Urothelium cell line (cell line): ENCODE data around the gene FAF2.
"Not testable (repeated sequence)": the region's sequence is repeated elsewhere in the genome, so short reads cannot be mapped to it uniquely, and the experiment has no call there.

Experiments used
- DNase-seq: peaks from one replicate; pipeline ENCODE4 v3.0.0; 2011; ENCODE audit warnings: low spot score, mixed read lengths
- FAIRE-seq: peaks from 2 replicates; lab custom pipeline; 2011; peaks lifted over from hg19 to GRCh38; lab: Jason Lieb, UNC

Gene FAF2

DNA sequence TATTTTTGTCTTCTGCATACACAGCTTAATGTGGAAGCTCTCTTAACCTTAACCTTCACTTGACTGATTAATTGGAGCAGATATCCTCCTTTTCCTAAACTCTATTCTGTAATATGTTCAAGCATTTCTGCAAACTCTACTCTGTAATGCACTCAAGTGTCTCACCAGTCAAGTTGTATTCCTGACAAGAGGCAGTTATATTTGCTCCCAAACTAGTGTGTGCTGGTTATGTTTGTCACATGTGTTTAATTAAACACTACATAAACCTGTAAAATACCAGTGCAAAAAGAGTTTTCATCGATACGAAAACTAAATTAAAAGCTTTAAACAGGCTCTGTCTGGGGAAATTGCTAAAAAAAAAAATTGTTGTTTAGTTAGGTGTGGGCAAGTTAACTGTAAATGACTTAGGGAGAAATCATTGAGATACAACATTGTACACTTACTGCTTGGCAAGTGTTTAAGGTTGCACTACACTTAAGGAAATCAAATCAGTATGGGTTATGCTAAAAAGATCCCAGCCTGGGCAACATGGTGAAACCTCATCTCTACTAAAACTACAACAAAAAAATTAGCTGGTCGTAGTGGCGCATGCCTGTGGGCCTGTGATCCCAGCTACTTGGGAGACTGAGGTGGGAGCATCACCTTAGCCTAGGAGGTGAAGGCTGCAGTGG, 6.7 kb downstream of the FAF2 start:
- FAIRE-seq, result no peak
- DNase-seq, result no peak

DNA sequence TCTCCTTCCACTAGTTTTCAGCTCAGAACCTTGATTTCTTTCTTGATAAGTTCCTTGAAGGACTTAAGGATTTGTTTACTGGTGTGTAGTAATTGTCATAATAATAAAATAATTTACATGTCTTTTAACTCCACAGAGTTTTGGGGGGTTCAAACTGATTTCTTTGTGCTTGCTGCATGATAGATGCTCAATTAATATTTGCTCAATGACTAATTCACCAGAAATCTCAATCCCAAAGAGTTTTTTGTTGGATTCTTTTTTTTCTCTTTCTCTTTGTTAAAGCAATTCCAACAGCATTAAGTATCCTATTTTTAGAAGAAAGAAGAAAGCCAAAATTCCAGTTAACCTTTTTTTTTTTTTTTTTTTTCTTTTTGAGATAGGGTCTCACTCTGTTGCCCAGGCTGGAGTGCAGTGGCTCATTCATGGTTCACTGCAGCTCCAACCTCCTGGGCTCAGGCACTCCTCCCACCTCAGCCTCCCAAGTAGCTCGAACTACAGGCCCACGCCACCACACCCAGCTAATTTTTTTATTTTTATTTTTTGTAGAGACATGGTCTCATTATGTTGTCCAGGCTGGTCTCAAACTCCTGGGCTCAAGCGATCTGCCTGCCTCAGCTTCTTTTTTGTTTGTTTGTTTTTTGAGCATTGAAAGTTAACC, 10.8 kb downstream of the FAF2 start:
- DNase-seq, result no peak
- FAIRE-seq, result no peak

DNA sequence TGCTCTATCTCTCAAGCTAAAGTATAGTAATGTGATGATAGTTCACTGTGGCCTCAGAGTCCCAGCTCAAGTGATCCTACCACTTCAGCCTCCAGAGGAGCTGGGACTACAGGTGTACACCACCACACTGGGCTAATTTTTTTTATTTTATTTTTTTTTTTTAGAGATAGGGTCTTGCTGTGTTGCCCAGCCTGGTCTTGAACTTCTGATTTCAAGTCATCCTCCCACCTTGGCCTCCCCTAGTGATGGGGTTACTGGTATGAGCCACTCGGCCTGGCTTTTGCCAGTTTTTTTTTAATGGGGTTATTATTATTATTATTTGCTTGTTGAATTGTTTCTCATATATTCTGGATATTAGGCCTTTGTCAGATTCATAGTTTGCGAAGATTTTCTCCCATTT, 13.2 kb downstream of the FAF2 start:
- DNase-seq, result no peak
- FAIRE-seq, result no peak

DNA sequence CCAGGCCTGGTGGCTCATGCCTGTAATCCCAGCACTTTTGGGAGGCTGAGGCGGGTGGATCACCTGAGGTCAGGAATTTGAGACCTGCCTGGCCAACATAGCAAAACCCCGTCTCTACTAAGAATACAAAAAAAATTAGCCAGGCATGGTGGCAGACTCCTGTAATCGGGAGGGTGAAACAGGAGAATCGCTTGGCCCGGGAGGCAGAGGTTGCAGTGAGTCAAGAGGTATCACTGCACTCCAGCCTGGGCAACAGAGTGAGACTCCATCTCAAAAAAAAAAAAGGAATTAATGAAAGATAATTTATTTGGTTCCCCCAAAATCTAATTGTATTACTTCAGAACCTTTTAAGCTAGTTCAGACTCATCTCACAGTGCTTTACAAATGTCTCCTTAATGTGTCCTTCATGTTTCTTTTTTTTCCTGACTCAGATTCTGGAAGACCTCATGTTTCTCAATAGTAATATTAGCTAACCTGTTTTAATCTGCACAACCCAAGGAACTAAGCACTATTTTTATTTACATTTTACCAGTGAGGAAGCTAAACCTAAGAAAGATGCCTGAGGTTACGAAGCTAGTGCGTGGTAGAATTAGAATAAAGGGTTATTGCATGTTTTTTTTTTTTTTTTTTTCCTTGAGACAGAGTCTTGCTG, 15.1 kb downstream of the FAF2 start:
- DNase-seq, result no peak
- FAIRE-seq, result no peak

DNA sequence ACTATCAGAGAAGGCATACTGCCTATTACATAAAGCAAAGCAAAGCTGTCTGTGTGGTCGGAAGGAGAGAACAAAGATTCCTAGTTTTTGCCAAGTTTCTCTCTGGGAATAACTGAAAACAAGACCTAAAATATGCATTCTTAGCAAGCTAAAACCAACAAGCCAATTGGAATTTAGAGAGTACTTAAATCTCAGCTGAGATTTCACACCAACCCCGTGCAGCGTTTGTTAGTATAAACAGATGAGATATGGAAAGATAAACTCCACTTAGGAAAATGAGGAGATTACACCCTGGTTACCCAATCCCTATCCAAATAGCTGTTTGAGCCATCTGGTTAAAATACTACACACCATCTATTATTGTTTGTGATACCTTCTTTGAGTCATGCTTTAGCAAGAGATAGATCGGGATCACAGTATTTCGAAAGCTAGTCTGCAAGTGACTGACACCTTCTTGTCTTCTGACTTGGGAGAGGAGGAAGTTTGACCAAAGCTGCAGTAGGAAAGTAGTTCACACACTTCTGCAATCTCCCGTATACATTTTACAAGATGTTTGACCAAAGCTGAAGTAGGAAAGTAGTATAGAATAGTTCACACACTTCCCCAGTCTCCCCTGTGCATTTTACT, 18.2 kb downstream of the FAF2 start:
- FAIRE-seq, result no peak
- DNase-seq, result no peak

DNA sequence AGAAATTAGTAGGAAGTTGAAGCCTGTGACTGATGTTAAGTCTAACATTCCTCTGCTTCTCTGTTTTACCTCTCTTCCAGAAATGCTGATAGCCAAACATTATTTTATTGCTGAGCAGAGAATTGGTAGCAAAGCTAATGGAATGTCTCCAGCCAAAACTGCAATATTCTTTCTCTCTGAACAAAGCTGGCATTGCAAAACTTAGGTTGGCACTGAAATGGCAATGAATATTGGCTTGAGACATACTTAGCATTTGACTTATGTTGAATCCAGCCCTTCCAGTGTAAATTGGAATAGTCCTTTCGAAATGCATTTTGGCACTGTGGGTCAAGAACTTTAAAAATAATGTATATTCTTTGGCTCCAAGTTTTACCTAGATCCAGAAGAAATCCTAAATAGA, 21.1 kb downstream of the FAF2 start:
- FAIRE-seq (no peak), DNase-seq (no peak)

DNA sequence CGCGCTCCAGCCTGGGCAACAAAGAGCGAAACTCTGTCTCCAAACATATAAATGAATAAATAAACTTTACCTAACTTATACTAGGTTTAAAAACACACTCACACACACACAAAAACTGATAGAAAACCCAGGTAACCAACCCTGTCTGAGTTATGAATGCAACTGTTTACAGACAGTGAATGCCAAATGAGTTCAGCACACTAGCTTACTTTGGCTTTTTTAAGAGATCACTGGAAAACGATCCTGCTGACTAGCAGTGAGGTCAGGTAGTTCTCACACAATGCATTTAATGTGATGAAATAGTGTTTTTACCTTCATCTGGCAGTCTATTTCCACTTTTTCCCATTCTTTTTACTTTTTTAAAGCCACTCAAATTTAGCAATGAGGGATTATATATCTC, 22.4 kb downstream of the FAF2 start:
- DNase-seq, result no peak
- no peak for FAIRE-seq

DNA sequence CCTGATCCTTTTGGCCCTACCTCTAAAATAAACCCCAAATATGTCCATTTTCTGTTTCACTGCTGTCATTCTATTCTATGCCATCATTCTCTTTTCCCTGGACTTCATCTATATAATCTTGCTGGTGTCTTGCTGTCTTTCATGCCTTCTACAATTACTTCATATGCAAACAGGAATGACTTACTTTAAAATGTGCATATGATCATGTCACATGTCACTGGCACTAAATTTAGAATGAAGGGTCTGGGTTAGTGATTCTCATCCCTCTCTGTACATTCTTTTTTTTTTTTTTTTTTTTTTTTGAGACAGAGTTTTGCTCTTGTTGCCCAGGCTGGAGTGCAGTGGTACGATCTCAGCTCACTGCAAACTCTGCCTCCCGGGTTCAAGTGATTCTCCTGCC, 22.9 kb downstream of the FAF2 start:
- FAIRE-seq, result no peak
- DNase-seq, result no peak

DNA sequence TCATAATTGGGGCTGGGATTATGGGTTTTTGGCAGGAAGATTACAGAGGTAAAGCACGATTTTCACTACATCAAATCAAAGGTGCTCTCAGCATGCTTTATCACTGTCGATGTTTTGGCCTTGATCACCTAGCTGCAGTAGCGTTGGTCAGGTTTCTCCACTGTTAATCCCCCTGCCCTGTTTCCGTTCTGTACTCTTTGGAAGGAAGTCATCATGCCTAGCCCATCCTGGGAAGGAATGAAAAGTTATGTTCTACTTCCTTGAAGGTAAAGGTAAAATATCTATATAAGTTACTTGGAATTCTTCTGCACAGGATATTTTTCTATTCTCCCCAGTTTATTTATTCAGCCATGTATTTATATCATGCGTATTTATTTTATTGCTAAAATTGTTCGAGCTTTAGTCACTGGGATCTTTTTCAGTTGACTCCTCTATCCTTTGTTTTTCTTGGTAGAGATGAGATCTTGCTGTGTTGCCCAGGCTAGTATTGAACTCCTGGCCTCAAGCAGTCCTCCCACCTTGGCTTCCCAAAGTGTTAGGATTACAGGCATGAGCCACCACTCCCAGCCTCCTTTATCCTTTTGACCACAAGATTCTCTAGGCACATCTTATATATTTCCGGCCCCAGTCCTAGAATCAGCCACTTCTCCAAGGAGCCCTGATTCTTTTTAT, 25.3 kb downstream of the FAF2 start:
- no peak for FAIRE-seq
- no peak for DNase-seq

DNA sequence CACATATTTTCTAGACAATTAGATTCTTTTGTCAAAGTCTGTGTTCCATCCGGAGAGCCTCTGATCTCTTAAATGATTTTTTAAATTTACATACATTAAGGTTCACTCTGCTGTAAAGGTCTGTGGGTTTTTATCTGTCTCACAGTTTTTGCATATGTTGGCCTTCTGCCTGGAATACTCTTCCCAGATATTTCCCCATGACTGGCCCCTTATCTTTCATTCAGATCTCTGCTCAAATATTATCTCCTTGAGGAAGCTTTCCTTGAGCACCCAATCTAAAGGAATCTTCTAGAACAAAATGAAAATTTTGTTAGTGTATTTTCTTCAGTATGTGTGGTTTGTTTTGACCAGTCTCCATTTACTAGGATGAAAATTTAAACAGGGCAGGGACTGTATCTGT, 26.3 kb downstream of the FAF2 start:
- DNase-seq, result no peak
- FAIRE-seq, result no peak

DNA sequence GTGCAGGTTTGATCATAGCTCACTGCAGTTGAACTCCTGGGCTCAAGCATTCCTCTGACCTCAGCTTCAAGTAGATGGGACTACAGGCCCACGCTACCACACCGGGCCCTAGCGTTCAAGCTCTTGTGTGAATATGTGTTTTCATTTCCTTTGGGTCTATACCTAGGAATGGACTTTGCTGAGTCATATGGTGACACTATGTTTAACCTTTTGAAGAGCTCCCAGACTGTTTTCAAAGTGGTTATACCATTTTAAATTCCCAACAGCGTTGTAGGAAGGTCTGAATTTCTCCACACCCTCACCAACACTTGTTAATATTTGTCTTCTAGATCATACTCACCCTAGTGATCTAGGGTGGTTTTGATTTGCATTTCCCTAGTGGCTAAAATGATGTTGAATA, 33.5 kb downstream of the FAF2 start:
- FAIRE-seq (no peak), DNase-seq (no peak)

DNA sequence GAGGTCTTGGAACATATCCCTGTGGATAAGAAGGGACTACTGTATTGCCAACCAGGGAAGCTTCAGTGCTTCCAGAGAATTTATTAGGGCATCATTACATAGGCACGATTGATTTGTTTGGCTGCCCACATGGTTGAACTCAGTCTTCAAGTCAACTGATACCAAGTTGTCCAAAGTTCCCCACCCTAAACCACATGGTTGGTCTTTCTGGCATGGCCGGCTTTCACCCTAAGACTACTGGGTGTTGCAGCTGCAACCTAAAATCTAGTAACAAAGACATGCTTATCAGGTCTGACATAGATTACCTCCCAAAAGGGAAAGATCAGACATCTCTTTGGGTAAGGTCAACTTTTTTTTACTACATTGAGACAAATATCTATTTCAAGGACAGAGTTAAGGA, 37.0 kb downstream of the FAF2 start:
- DNase-seq, result no peak
- no peak for FAIRE-seq

DNA sequence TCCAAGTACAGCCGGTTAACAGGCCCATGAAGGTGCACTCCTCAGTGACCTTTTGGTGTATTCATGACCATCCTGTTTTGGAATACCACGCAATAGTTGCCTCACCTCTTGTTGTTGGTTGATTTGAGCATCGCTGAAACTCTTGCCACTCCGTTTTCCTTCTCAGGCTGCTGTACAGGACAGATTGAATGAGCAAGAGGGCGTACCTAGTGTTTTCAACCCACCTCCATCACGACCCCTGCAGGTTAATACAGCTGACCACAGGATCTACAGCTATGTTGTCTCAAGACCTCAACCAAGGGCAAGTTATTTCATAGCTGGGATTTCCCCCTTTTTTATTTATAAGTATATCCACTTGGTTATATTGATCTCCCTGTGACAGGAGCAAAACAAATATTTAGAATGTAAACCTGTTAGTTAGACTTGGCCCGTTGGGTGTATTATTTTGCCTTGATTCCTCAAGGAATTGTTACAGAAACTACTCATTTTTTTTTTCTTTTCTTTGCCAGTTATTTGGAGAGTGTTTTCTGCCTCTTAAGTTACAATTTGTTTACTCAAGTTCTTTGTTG, 38.1 kb downstream of the FAF2 start:
- FAIRE-seq (no peak), DNase-seq (no peak)

DNA sequence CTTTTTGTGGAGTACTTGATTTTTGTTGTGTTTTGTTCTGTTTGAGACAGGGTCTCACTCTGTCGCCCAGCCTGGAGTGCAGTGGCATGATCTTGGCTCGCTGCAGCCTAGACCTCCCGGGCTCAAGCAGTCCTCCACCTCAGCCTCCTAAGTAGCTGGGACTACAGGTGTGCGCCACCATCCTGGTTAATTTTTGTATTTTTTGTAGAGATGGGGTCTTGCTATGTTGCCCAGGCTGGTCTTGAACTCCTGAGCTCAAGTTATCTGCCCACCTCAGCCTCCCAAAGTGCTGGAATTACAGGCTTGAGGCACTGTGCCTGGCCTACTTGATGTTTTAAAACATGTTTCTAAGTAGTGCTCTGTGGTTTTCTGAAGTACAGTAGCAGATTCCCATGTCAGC, 39.0 kb downstream of the FAF2 start:
- not testable (repeated sequence) for FAIRE-seq, DNase-seq

DNA sequence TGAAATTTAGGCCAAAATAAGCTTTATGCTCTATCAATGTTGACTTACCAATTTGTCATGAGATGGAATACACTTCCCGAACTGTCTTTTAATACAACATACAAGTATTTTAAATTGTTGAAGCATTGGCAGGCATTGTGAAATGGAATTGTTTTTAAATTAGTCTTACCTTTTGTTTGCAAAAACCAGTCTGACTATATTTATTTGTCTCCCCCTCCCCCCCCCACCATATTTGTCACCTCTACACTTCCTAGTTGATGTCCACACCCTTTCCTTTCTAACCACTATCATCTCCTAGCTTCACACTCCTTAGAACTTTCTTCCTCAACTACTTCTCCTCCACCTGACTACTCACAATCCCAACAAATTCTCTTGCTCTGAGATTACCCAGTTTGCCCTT, 40.9 kb downstream of the FAF2 start:
- FAIRE-seq (no peak), DNase-seq (no peak)

DNA sequence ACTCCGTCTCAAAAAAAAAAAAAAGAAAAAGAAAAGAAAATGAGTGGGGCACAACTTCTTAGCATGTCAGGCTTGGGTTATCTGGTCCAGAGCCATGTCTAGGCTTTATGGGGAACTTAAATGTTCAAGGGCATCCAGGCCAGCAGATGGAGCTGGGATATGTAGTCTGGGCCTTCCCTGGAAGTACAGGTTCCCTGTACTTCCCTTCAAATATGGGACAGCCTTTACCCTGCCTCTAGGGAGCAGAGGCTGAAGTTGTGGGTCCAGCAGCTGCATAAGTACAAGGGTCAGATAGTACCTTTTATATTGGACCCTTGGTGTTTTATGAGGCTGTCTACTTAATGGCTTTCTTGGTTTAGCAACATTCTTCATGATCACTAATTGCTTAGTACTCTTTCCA, 42.1 kb downstream of the FAF2 start:
- DNase-seq (no peak), FAIRE-seq (no peak)

DNA sequence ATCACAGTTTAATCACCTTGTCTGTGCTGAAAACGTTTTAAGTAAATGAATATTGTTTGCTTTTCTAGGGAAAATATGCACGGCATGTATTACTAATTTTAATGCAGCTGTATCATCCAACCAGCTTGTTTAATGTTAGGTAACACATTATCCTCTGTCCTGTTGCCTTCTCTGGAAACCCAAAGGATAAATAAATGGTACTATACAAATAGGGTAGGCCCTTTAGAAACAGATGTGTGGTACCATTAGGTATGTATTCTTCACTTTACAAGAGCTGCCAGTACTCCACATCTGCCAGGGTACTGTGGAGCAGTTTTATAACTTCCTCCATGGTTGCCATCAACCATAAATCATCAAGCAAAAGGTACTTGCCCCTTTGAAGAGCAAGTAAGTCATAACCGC, 42.9 kb downstream of the FAF2 start:
- DNase-seq (no peak), FAIRE-seq (no peak)

DNA sequence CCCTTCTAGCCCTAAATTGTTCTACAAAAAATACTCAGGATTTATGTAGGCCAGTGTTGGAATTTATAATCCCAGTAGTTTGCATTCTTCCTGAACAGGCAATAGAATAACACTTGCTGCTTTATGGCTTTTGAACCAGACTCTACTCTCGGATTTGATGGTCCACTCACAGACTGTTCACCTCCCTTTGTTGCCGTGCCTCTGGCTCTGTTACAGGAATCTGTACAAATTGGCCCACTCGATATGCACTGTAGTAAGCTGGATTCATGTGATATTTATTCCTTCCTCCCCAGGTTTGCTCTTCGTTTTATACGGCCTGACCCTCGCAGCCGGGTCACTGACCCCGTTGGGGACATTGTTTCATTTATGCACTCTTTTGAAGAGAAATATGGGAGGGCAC, 43.7 kb downstream of the FAF2 start:
- no peak for FAIRE-seq
- DNase-seq, result no peak

DNA sequence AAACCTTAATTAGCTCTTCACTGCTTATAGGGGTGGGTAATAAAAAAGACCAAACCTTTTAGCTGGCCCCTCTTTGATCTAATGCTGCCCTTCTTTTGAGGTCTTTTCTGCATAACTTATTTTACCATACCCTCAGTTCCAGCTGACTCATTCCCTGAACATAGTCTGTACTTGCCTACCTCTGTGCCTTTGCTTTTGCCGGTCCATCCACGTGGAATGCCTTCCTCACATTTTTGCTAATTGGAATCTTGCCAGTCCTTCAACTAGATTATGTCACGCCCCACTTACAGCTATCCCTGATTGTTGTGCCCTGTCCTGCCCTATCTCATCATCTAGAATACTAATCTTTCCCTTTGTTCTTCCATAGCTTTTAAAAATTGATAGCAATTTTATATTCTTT, 44.2 kb downstream of the FAF2 start:
- FAIRE-seq (no peak), DNase-seq (no peak)

DNA sequence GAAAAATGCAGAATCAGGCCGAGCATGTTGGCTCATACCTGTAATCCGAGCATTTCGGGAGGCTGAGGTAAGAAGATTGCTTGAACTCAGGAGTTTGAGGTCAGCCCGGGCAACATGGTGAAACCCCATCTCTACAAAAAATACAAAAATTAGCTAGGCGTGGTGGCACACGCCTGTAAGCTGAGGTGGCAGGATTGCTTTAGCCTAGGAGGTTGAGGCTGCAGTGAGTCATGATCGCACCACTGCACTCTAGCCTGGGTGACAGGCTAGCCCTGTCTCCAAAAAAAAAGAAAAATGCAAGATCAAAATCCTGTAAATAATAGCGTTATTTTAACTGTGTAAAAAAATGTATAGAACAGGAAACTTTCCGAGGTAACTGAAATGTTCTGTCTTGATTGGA, 49.7 kb downstream of the FAF2 start:
- DNase-seq, result no peak

DNA sequence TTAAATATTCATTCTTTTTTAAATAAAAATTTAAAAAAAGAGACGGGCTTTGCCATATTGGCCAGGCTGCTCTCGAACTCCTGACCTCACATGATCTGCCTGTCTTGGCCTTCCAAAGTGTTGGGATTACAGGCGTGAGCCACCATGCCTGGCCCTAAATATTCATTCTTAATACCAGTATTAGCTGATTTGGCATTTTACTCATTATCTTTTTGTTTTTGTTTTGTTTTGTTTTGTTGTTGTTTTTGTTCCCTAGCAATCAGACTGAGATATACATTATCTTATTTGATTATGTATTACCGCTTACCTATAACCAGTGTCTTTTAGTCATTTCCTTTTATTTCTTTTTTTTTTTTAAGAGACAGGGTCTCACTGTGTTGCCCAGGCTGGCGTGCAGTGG, 51.1 kb downstream of the FAF2 start:
- no peak for FAIRE-seq
- DNase-seq, result no peak

More for the DNA sequence above, 49.7 kb downstream of the FAF2 start:
- no peak for FAIRE-seq
